Measurements from ENCODE around the gene FGFRL1. TPM values are rescaled to one million over a fixed set of nuclear protein-coding genes. Genes with fewer than 3 reads are reported as not detected.
A peak's percentile ranks its signal among the peaks of the same experiment; 100 is the strongest.

The FGFRL1 gene
- total RNA-seq, 1 experiment from 2014 or later = 63.1 TPM

DNA sequence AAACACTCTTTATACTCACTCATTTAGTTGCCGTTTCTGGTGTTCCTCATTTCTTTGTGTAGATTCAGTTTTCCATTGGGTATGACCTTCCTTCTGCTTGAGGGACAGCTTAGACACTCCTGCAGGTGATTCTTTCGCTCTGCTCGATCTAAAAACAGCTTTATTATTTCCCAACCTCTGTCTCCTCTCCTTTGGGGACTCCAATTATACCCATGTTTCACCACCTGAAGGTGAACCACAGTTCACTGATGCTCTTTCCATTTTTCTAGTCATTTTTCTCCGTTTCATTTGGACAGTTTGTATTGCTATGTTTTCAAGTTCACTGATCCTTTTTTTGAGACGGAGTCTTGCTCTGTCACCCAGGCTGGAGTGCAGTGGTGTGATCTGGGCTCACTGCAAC, 4.6 kb upstream of the FGFRL1 start:
- DNase-seq (ENCODE audit: low spot score) = no peak

DNA sequence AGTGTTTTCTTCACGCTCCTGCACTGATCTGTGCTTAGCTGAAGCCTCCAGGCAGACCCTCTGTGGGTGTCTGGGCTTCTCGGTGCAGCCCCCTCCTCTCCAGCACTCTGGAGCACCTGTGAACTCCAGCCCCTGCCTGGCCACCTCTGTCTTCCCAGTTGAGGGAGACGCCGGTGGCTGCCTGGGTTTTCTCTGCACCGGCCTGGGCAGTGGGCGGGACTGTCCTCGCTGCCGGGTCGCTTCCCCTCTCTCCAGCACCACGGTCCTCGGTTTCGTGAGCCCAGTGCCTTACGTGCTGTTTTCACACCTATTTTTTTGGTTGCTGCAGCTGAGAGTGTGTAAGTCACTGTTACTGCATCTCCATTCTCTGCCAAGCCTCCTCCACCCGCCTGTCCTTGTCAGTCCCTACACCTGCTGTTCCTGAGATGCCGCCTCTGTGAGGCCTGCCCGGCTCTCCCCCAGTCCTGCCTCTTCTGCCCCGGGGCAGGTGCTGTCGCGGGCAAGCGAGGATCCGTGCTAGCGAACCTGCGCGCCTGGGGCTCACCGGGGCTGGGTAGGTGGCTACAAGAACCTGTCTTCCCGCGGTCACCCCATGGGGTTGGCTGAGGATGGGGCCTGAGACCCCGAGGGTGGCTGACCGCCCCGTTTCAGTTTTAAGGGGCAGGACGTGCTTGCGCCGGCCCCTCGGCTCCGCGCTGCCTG, 2.4 kb upstream of the FGFRL1 start:
- no peak for DNase-seq (ENCODE audit: low spot score)

DNA sequence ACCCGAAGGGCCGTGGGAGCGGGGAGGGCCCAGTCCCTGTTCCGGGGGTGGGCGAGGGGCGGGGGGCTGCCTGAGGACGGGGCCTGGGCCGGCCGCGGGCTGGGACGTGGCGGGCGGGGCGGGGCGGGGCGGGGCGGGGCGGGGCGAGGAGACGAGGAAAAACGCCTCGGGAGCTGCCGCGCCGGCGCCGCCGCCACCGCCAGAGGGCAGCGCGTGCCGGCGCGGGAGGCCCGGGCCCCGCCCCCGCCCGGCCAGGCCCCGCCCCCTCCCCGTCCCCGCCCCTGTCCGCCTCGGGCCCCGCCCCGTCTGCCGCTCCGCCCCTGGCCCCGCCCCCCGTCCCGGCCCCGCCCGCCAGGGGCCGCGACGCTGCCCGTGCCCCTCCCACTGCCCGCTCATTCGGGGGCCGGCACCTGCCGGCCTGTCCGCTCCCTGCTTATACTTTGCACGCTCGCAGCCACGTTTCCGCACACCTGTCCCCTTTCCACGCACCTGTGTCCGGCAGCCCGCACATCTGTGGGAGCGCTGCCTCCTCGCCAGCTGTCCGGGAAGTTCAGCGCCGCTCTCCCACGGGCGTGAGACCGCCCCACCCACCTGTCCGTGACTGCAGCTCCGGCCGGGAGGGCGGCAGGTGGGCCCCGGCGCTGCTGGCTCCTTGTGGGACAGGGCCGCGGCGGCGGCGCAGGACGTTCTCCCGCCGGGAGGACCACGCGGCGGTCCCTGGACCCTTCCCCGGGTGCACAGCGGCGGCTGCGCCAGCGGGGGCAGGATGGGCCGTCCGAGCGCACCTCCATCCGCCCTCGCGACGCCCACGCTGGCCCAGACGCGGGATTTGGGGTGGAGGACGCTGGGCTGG, 1.7 kb upstream of the FGFRL1 start:
- no peak for DNase-seq (ENCODE audit: low spot score)

DNA sequence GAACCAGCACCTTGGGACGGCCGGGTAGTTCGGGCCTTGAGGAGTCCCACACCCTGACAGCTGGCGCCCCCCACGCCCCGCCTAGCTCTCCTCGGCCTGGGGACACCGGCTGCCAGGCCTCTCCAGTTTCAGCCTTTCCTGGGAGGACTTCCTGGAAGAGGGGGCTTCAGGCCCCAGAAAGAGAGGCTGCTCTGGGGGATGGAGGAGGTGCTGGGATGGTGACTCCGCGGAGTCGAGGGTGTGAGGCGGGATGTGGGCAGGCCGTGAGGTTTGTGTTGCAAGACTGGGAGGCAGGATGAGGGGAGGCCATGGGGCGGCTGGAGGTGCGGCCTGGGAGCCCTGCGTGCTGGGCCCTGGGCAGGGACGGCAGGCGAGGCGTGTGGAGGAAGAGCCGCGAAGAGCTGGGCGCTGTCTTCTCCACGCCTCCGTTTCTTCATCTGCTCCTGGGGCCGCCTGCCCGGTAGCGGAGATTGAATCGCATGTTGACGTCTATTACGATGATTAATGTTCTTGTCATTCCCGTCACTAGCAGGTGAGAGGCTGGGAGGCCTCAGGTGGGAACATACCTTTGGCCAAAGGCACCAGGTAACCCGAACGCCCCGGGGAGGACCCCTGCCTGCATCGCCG, 918 bp upstream of the FGFRL1 start:
- peak; percentile 85 for DNase-seq (ENCODE audit: low spot score)

DNA sequence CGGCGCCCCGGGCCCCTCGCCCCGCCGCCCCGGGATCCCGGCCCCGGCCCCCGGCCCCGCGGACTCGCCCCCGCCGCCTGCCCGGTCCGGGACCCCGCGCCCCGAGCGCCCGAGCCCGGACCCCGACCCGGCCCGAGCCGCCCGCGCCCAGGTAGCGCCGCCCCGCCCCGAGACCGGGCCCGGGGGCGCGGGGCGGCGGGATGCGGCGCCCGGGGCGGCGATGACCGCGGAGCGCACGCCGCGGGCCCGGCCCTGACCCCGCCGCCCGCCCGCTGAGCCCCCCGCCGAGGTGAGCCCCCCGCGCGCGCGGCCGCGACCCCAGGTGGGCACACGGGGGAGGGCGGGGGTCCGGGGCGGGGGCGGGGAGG, 224 bp downstream of the FGFRL1 start:
- no peak for DNase-seq (ENCODE audit: low spot score)

DNA sequence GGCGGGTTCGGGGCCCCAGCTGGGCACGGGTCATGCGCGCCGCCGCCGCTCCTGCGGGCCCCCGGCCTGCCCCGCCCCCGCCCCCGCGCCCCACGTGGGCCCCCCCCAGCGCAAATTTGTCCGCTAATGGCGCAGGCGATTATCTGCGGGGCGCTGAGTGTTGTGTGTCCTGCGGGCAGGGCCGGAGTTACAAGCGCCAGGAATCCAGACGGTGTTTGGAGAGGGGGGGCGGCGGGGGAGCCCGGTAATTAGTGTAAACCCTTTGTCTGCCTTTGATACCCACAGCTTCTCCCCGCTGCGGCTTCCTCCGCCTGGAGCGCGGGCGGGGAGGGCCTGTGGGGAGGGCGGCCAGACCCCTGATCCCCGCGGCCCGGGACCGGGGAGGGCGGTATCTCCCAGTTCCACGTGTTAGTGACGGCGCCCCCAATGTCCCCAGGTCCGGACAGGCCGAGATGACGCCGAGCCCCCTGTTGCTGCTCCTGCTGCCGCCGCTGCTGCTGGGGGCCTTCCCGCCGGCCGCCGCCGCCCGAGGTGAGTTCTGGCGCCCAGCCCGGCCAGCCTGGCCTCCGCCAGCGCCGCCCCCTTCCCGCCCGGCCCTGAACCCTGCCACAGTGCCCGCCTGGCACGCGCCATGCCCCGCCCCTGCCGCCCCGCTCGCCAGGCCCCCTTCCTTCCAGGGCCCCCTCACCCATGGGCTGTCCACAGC, 761 bp downstream of the FGFRL1 start:
- DNase-seq (ENCODE audit: low spot score) = peak; percentile 82

GRCh38 chr4:1013225-1014073, 2.0 kb downstream of the FGFRL1 start:
- no peak for DNase-seq (ENCODE audit: low spot score)

DNA sequence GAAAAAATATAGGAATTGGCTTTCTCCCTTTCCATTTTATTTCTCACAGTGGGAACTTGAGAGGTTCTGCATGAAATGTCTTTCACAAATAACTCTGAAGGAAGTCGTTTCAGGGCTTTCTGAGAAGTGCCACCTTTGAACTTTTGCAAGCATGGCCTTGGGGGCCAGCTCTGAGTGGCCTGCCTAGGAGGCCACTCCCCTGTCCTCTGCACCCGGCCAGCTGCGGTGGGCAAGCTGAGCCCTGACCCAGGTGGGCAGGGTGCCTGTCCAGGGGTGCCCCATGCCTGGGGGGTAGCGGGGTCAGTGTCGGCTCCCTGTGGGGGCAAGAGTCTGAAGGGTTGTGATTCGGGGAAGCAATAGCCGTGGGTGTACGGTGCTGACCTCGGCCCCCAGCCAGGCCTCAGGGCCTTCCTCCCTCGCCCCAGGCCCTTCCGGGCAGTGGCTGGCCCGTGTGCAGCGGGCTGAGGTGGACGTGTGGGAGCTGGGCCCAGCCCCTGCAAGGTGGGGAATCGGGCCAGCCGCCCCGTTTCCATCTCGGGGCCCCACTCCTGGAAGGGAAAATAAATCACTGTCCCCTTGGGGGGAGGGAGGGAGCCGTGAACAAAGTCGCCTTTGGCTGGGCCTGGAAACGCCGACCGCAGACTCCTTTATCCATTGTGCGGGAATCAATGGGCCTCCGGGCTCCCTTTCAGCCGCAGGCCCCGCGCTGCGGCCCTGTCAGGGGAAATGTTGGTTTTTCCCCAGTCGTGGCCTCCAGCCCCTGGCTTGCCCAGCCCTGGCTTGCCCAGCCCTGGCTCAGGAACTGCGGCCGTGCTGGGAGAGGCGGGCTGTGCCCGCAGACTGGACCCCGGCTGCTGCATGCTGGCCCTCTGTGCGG, 3.1 kb downstream of the FGFRL1 start:
- no peak for DNase-seq (ENCODE audit: low spot score)

DNA sequence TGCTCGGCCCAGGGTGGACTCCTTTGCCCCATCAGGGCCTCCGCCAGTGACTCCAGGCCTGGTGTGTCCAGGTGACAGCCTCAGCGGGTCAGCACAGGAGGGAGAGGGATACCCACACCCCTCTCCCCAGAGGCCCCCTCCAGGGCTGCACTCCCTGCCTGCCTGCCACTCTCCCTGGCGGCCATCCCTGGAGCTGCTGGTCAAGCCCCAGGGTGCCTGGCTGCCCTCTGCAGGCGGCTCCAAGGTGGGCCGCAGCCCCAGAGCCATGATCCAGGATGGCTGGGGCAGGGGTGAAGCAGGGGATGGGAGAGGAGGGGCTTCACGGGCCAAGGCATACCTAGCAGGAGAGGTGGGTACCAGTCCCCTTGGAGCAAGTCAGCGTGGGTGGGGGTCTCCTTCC, 3.8 kb downstream of the FGFRL1 start:
- no peak for DNase-seq (ENCODE audit: low spot score)

DNA sequence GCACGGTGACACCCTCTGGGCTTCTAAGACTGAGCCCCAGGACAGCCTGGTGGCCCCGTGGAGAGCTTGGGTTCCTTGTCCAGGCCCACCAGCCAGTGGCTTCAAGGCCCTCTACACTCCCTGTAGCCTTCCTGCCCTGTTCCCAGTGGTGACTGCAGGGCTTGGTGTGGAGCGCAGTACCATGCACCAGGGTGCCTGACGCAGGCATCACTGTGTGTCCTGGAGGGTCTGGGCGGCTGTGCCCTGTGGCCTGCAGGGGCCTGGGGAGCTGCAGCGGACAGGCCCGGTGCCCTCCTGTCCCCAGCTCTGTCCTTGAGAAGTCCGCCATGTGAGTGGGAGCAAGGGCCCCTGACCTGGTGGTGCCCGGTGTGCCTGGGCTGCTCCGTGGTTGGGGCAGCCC, 4.3 kb downstream of the FGFRL1 start:
- DNase-seq (ENCODE audit: low spot score) = no peak

DNA sequence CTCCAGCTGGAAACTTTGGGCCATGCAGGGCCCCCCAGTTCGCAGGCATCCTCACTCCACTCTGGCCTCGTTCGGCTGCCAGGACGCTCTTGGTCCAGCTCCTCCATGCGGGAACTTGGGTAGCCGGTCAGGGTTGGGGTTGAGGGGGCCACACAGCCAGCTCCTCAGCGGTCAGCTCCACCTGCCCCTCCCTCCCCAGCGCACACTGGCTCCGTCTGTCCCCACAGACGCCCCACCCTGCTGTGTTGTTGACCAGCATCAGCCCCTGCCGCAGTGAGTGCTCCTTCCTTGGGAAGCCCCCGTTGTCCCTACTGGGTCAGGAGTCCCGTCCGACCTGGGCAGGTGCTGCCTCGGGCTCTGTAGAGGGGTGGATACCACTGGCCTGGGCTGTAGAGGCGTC, 5.8 kb downstream of the FGFRL1 start:
- no peak for DNase-seq (ENCODE audit: low spot score)

- no peak for DNase-seq (ENCODE audit: low spot score)
Measured at GRCh38 chr4:1017706-1018105, 6.3 kb downstream of the FGFRL1 start.

- DNase-seq (ENCODE audit: low spot score) = no peak
Measured at GRCh38 chr4:1018147-1019020, 7.0 kb downstream of the FGFRL1 start.

DNA sequence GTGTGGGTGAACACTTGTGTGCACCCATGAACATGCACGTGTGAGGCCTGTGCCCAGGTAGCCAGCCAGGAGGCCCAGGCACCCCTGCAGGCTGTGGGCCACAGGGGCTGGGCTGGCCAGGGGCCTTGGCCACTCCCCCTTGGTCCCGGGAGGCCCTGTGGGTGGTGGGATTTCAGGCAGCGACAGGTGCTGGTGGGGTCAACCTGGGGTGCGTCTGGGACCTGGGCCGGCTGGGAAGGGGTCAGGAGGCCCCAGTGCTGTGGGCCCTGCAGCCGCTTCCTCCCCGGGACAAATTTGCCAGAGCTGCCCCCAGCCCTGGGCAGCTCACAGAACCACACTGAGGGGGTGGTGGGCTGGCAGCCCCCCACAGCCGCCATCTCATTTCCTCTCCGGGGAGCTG, 7.9 kb downstream of the FGFRL1 start:
- DNase-seq (ENCODE audit: low spot score) = no peak

- DNase-seq (ENCODE audit: low spot score) = no peak
Measured at GRCh38 chr4:1019729-1020470, 8.5 kb downstream of the FGFRL1 start.

- no peak for DNase-seq (ENCODE audit: low spot score)
Measured at GRCh38 chr4:1021386-1022050, 10.1 kb downstream of the FGFRL1 start.

GRCh38 chr4:1022051-1022738, 10.8 kb downstream of the FGFRL1 start:
- no peak for DNase-seq (ENCODE audit: low spot score)

DNA sequence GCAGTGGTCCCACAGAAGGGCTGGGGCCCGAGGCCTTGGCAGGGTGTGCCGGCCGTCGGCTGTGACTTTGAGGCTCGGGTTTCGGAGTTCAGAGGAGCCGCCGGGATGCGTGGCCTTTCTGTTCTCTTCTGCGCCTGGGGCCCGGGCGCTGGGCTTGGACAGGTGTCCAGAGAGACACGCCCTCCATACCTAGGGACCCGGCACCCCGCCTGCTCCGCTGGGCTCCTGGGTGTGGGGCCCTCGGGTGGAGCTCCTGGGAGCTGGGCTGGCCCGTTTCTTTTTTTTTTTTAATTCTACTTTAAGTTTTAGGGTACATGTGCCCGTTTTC, 11.3 kb downstream of the FGFRL1 start:
- DNase-seq (ENCODE audit: low spot score) = no peak

Data from H4 (cell line).